RPMI8226 (cell line): ENCODE data around the gene CHAC1.
A peak's percentile ranks its signal among the peaks of the same experiment; 100 is the strongest.
"Not testable (repeated sequence)": the region's sequence is repeated elsewhere in the genome, so short reads cannot be mapped to it uniquely, and the experiment has no call there.

ENCODE experiments used
- DNase-seq: peaks from one replicate; pipeline ENCODE4 v3.0.0-alpha.2; 2015

CHAC1 gene

GRCh38 chr15:40940296-40940801, 12.9 kb upstream of the CHAC1 start:
- no peak for DNase-seq

DNA sequence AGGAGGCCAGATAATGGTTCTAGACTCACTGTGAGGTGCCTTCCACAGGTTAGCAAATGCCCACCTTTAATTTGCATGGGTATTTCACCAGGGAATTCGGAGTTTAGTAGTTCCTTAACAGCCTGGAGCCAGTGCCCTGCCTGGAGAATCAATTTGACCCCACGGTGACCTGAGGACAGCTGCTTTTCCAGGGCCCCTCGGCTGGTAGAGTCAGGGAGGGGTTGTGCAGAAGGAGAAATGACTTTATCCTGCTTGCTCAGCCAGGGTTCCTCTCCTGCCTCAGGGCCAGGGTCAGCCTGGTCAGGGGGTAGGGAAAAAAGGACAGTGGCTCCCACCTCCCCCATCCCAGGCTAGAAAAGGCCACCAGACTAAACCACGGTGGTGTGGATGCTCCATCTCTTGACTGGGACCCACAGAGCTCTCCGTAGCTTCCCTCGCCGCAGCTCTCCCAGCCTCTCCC, 12.2 kb upstream of the CHAC1 start:
- no peak for DNase-seq

DNA sequence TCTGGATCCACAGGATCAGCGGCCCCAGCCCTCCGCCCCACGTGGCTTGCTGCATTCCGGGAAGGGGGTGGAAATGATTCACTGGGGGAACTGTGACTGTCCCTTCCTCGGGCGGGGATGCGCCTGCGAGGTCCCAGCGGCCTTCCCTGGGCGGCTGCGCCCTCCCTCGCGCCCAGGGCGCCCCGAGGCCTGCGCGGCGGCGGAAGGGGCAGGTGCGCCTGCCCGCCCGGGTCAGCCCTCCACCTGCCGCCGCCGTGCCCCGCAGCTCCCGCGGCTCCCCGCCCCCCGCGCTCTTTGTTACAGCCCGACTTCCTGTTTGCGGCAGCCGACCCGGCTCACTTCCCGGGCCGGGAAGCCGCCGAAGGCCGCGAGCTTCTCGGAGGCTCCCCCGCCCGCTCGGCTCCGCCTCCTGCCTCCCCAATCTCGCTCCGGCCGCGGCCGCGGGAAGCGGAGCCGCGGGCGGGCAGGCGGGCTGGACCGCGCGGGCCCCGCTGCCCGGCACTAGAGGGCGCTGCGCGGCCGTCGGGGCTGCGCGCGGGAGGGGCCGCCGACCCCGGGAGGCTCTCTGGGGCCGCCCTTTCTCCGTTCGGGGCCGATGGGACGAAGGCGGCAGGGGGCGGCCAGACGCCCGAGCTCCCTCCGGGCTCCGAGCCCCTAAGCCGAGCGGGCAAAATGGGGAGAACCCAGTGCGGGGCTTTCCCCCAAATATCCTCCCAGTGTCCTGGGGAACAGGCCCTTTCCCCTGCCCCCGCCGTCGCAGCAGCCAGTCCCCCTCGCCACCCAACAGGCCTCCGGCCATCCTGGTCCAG, 11.5 kb upstream of the CHAC1 start:
- peak; percentile 81 for DNase-seq

DNA sequence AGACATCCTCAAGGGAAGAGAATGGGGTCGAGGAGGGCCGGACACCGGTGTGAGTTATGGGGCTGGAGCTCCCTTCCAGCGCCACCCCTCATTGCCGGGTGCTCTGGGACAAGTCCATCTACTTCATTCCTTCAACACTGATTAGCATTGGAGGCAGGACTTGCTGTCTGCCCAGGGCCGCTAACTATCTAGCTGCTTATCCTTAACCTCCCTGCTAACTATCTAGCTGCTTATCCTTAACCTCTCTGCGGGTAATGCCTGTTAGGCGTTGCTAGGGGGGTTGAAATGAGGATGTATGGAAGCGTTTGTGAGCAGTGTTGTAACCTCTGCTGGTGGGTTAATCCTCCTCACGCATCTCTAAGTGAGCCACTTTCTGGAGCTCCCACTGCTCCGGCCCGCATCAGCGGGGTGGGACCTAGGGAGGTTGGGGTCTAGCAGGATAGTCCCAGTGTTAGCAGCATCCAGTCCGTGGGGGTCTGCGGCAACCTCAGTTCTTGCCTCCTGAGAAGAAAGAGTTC, 10.9 kb upstream of the CHAC1 start:
- DNase-seq: no peak

DNA sequence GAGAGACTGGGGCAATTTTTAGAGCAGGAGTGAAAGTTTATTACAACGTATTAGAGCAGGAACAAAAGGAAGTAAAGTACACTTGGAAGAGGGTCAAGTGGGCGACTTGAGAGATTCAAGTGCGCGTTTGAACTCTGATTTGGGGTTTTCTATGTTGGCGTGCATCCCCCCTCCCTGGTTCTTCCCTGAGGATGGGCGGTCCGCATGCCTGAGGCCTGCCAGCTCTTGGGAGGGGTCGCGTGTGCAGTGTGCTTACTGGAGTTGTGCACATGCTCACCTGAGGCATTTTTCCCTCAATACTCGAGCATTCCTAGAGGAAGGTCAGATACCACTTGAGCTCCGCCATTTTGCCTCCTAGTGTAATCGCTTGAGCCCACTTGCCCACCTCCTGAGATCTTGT, 10.4 kb upstream of the CHAC1 start:
- no peak for DNase-seq

DNA sequence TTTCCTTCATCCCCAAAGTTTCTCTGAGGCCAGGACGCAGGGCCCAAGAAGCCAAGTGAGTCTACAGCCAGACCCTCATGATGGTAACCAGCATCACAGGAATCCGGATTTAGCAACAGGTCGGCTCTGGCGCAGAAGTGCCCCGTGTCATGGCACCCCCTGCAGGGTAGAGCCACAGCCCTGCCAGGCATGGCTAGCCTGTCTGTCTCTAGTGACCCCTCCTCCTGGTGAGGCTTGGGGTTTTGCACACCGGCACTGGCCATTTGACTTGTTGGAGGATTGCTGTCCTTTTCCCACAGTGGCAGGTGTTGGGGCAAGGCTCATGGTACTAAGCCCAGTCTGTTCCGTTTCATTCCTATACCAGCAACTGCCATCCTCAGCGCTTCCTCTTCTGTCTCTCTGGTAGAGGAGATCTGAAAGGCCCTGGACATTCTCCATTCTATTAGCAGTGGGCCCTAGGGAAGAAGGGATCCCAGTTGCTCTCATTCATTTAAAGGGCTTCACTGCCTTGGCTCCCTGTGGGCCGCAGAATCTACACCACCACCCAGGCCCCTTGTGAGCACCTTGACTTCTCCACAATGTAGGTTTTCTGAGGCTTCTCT, 9.4 kb upstream of the CHAC1 start:
- DNase-seq: no peak

GRCh38 chr15:40944510-40945296, 8.6 kb upstream of the CHAC1 start:
- no peak for DNase-seq

GRCh38 chr15:40948706-40949473, 4.4 kb upstream of the CHAC1 start:
- DNase-seq: no peak

DNA sequence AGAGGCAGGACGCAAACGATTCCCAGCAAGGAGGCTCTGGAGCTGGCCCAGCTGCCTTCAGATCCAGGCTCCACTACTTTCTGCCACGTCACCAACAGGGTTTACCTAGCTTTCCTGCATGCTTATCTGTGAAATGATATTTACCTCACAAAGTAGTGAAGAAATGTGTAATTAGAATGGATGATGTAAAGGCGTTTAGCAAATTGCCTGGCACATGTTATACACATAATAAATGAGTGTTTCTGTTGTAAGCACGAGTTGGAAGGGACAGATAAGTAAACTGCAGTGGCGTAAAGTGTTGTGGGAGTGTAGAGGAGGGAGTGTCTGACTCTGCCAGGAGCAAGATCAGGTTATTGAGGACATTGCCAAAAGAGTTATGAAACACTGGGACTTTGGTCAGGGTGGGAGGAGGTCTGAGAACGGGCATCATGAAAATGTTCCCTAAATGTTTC, 3.5 kb upstream of the CHAC1 start:
- DNase-seq: no peak

GRCh38 chr15:40951764-40952163, 1.5 kb upstream of the CHAC1 start:
- no peak for DNase-seq

DNA sequence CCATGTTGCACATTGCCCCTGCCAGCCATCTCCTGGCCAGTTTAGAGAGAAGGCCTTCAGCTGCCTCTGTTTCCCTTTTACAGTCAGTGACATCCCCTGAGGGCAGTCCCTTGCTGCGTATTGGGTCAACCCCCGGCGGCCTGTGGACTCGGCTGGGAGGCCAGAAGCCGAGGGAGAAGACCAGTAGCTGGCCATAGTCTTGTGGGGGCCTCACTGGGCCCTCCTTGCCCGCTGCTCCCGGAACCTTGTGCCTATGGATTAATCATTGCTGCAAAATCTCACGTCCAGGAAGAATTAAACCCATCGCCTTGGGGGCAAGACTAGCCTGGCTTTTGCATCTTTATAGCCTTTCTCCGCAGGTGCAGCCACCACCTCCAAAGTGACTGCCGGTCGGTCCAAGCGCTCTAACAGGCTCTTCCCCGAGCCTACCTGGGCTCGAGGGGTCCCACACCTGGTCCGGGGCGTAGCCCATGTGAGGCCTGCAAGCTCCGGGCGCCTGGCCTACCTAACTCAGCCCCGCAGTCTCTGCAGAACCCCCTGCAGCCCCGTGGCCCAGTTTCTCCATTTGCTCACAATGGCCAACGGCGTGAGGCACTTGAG, 870 bp upstream of the CHAC1 start:
- DNase-seq: no peak

DNA sequence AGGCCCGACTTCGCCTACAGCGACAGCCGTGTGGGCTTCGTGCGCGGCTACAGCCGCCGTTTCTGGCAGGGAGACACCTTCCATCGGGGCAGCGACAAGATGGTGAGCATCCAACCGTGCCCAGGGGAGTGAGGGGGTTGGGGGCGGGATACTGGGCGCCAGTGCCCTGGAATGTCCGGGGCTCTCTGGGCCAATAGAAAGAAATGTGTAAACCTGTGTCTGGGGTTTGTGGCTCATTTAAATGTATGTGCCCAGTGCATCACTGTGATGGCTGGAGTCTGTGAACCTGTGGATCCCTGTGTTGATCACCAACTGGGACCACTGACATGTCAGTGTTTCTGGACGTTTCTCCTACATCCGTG, 423 bp downstream of the CHAC1 start:
- no peak for DNase-seq

DNA sequence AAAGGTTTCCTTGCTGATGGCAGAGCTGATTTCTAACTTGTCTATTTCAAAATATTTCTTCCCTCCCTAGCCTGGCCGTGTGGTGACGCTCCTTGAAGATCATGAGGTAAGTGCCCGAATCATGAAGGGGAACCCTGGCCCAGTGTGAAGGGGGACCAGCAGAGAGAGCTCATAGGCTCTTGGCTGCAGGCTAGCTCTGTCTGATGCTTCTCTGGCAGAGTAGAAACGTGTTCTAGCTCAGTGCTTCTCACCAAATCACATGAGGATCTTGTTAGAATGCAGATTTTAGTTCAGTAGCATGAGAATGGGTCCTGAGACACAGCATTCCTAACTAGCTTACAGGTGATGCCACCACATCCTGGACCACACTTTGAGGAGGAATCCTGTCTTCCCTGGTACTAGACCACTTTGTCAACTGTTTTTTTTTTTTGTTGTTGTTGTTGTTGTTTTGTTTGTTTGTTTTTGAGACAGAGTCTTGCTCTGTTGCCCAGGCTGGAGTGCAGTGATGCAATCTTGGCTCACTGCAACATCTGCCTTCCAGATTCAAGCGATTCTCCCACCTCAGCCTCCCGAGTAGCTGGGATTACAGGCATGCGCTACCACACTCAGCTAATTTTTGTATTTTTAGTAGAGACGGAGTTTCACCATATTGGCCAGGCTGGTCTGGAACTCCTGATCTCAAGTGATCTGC, 1.0 kb downstream of the CHAC1 start:
- DNase-seq: not testable (repeated sequence)

- no peak for DNase-seq
These were observed 2.1 kb downstream of the CHAC1 start for GRCh38 chr15:40955141-40955903.

GRCh38 chr15:40955930-40956540, 2.8 kb downstream of the CHAC1 start:
- DNase-seq: no peak

- no peak for DNase-seq
These were observed 3.3 kb downstream of the CHAC1 start for GRCh38 chr15:40956541-40956982.

GRCh38 chr15:40957041-40957555, 3.8 kb downstream of the CHAC1 start:
- no peak for DNase-seq

DNA sequence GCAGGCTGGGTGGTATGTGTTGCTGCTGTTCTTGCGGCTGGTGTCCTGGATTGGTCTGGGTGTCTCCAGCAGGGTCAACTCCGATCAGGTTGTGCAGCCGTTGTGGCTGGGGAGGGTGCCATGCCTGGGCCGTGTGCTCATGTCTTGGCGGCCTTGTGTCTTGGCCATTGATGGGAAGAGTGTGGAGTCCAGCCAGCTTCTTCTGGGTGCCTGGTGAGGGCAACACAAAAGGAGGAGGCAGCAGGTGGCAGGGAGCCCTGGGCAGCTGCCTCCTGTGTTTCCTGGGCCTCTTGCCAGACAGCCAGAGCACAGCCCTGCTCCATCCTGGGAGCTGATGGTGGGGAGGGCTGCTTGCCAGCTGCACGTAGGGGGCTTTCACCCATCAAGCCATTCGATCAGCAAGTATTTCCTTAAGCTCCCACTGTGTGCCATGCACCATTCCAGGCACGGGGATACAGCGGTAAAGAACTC, 4.3 kb downstream of the CHAC1 start:
- peak; percentile 73 for DNase-seq

GRCh38 chr15:40958146-40958545, 4.9 kb downstream of the CHAC1 start:
- DNase-seq: peak; percentile 35

DNA sequence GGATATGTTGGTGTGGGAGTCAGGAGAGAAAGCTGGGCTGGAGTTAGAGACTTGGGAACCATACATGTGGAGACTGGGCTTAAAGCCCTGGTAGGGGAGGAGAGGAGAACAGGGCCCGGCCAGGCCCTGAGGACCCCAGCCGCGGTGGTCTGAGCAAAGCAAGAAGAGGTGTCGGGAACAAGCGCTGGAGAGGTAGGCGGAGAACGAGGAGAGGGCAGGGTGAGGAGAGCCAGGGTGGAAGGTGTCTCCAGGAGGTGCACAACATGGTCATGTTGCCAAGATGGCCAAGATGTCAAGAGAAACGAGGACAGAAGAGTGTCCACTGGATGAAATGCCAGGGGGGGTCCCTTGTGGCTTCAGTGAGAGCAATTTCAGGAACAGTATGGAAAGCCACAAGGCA, 5.5 kb downstream of the CHAC1 start:
- DNase-seq: no peak
